GM12892 (cell line): Measurements from ENCODE around the gene CD72.
A peak's percentile ranks its signal among the peaks of the same experiment; 100 is the strongest.
"Not testable (repeated sequence)": the region's sequence is repeated elsewhere in the genome, so short reads cannot be mapped to it uniquely, and the experiment has no call there.

Experiments used
- DNase-seq: peaks from one replicate; pipeline ENCODE4 v3.0.0; 2011; ENCODE audit not compliant: insufficient read length
- FAIRE-seq: peaks from 2 replicates; lab custom pipeline; 2011; peaks lifted over from hg19 to GRCh38; lab: Jason Lieb, UNC
- POLR2A ChIP-seq: IDR thresholded peaks from 2 replicates; pipeline ENCODE4 v1.6.1; 2011; ENCODE audit warnings: low read depth, low read length, control low read depth
- POLR2AphosphoS5 ChIP-seq: IDR thresholded peaks from 2 replicates; pipeline ENCODE4 v1.6.1; 2011; ENCODE audit warnings: low read depth, low read length, control low read depth
- TAF1 ChIP-seq: IDR thresholded peaks from 2 replicates; pipeline ENCODE4 v1.6.1; 2011; ENCODE audit warnings: low read depth, mild to moderate bottlenecking, control low read depth, low read length, borderline replicate concordance

The CD72 gene

GRCh38 chr9:35628389-35628991, 10.3 kb upstream of the CD72 start:
- TF ChIP-seq POLR2A (no peak), POLR2AphosphoS5 (no peak), TAF1 (no peak)
- FAIRE-seq (no peak), DNase-seq (no peak)

DNA sequence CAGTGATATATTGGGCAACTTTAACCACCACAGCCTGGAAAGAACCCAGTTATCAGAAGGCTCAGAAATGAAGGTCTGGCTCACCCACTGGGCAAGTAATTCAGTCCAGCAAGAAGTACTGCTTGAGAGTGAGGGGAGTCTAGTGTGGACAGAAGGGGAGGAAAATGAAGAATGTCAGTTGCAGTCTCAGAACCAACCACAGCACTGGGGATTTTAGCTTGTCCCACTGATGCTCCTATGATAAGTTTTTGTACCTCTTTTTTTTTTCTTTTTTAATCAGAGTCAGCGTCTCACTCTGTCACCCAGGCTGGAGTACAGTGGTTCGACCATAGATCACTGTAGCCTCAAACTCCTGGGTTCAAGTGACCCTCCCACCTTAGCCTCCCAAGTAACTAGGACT, 9.4 kb upstream of the CD72 start:
- TF ChIP-seq TAF1 = no peak
- TF ChIP-seq POLR2A = no peak
- no peak for TF ChIP-seq POLR2AphosphoS5
- FAIRE-seq = no peak

DNA sequence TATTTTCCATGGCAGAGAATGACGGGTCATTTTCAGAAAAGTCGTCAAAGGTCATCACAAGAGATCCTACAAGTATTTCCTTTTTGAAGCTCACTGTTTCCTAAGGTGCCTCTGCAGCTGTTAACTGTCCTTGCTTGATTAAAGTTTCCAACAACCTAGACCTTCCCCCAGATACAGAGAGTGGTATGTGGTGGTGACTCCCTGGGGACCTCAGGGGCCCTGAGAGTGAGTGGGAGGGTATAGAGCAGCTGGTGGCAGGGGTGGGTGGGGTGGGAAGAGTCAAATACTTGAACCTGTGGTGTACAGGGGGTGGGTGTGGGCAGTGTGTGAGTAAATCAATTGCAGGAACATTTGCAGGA, 1.6 kb upstream of the CD72 start:
- FAIRE-seq (peak; percentile 68), DNase-seq (no peak)
- TF ChIP-seq POLR2A (no peak), POLR2AphosphoS5 (no peak), TAF1 (no peak)

More for the DNA sequence above, 9.4 kb upstream of the CD72 start:
- no peak for DNase-seq

DNA sequence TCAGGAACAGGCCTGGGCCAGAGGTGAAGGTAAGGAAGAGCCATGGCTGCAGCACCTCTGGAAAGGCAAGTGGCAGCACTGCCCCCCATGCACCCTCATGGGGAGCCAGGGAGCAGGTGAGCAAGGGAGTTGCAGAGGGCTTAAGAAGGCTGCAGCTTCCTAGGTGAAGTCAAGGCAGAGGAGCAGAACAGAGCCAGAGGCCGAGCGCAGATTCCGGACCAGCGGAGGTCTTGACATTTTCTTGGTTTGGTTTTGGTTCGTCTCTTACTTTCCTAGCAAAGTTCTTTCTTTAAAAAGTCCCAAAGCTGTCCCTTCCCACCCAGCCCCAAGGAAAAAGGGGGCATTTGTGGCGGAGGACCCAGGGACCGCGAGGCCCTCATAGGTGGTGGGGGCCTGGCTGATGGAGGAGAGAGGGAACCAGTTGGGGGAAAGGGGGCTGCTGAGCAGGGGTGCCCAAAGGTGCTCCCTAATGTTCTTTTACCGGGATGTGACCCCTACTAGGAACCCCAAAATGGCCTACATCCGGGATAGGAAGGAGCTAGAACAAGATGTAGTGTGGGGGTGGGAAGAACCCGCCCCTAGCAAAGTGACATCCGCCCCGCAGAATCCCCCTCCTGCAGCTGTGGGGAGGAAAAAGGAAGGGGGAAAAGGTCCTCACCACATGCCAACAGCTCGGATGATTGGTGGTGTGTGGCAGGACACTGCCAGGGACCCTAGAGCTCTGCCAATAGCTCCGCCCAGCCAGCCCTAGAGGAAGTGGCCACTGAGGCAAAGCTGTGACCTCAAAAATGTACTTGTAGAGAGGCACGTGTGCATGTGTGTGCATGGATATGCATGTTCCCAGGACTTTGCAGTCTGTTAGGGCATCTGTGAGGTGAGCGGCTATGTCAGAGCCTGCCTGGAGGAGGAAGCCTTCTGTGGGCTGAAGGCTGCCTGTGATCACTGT, 914 bp upstream of the CD72 start:
- TF ChIP-seq TAF1 = no peak
- no peak; the same call in 1 of the 2 replicates for TF ChIP-seq POLR2A
- no peak for TF ChIP-seq POLR2AphosphoS5
- peak; percentile 93 for FAIRE-seq
- no peak for DNase-seq

GRCh38 chr9:35617548-35617947, 665 bp downstream of the CD72 start:
- no peak for TF ChIP-seq POLR2A
- no peak for TF ChIP-seq POLR2AphosphoS5
- no peak for TF ChIP-seq TAF1
- FAIRE-seq (no peak), DNase-seq (no peak)

- FAIRE-seq = peak; percentile 90
- TF ChIP-seq TAF1 (no peak), POLR2A (peak; percentile 57; the same call in 1 of the 2 replicates), POLR2AphosphoS5 (peak; percentile 57; the same call in 1 of the 2 replicates)
- DNase-seq = peak; percentile 79
Measured at GRCh38 chr9:35616681-35617459, 1.3 kb downstream of the CD72 start.

DNA sequence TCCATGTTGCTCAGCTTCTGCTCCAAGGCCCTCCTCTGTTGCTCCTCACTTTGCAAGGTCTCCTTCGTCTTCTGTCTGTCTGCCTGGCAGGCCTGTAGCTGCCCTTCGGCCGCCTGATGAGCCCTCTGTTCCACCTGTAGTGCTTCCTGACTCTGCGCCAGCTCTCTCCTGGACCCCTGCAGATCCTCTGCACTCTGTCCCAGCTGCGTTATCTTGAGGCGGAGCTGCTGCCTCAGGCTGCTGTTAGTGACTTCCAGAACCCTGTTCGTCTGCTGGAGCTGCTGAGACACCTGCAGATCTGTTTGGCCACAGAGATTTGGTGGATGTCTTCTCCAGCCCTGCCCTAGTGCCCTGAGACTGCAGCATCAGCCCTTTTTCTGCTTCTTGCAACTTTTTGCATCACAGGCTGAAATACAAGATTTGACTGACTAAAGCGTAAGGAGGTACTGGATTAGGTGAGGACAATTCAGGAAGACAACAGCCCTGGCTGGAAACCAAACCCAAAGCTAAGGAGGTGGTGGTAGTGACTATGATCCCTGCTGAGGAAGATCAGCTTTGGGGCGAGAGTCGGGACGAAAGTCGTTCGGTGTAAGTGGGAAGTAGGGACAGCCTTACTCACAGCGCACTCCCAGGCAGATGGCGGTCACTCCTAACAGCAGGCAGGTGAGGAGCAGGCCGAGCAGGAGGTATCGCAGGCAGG, 2.1 kb downstream of the CD72 start:
- no peak for DNase-seq
- peak; percentile 67 for FAIRE-seq
- TF ChIP-seq POLR2A = no peak
- no peak for TF ChIP-seq TAF1
- no peak for TF ChIP-seq POLR2AphosphoS5

- DNase-seq (no peak), FAIRE-seq (no peak)
- TF ChIP-seq TAF1 = no peak
- no peak for TF ChIP-seq POLR2A
- TF ChIP-seq POLR2AphosphoS5 = no peak
Measured at GRCh38 chr9:35612843-35613242, 5.4 kb downstream of the CD72 start.

DNA sequence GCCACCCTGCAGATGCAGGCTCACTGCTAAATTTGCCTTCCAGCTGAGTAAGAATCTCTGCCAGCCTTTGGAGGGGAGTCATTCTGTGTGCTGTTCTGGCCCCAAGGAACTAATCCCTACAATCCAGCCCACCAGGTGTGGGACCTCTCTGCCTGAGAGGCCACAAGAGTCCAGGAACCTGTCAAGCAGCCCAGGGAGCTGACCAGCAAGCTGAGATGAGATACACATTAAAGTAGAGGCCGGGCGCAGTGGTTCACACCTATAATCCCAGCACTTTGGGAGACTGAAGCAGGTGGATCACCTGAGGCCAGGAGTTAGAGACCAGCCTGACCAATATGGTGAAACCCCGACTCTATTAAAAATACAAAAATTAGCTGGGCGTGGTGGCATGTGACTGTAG, 6.1 kb downstream of the CD72 start:
- not testable (repeated sequence) for FAIRE-seq, DNase-seq

DNA sequence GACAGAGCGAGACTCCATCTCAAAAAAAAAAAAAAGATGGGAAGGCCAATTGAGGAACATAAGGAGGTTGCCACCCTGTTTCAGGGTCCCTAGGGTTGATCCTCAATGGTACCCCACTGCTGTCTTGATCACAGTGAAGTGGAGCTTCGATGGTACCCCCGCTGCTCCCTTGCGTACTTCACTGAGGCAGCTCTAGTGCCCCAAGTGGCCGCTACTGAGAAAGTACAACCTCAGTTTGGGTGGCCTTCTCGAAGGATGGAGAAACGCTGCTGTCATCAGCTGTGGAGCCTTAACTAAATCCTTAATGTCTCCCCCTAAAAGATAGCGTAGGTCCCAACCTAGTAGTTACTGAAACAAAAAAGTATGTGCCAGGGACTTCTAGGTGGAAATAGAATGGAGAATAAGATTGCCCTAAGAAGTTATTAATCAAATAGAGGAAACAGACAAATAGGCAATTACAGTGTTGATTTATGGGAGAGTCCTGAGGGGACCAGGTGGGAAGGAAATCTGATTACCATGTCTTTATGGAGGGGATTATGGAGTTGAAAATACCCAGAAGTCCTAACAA, 6.9 kb downstream of the CD72 start:
- no peak for TF ChIP-seq TAF1
- FAIRE-seq (peak; percentile 58), DNase-seq (peak; percentile 46)

GRCh38 chr9:35609820-35610163, 8.4 kb downstream of the CD72 start:
- FAIRE-seq (no peak), DNase-seq (no peak)
- TF ChIP-seq POLR2A = no peak
- no peak for TF ChIP-seq POLR2AphosphoS5
- no peak for TF ChIP-seq TAF1
